Endothelial cell of umbilical vein (primary cell): Measurements from ENCODE around the gene ZCWPW1.
"Not testable (repeated sequence)": the region's sequence is repeated elsewhere in the genome, so short reads cannot be mapped to it uniquely, and the experiment has no call there.

Experiments
- TF ChIP-seq, protein P1 (sequence below), 2 donors: IDR thresholded peaks; 1 replicate in 1 of 2; 2 replicates in 1 of 2; pipeline ENCODE4 v1.5.1; 2011; ENCODE audit warnings: low read length in 2 of 2, mild to moderate bottlenecking in 2 of 2, moderate library complexity in 2 of 2, control low read depth in 1 of 2, inconsistent platforms in 1 of 2, low read depth in 1 of 2; ENCODE audit not compliant: insufficient read depth in 1 of 2; ENCODE audit errors: extremely low read depth in 1 of 2
- TF ChIP-seq, protein P2 (sequence below): IDR thresholded peaks from 2 replicates; pipeline ENCODE4 v1.6.1; 2011; ENCODE audit not compliant: insufficient read depth, insufficient read length

DNA sequence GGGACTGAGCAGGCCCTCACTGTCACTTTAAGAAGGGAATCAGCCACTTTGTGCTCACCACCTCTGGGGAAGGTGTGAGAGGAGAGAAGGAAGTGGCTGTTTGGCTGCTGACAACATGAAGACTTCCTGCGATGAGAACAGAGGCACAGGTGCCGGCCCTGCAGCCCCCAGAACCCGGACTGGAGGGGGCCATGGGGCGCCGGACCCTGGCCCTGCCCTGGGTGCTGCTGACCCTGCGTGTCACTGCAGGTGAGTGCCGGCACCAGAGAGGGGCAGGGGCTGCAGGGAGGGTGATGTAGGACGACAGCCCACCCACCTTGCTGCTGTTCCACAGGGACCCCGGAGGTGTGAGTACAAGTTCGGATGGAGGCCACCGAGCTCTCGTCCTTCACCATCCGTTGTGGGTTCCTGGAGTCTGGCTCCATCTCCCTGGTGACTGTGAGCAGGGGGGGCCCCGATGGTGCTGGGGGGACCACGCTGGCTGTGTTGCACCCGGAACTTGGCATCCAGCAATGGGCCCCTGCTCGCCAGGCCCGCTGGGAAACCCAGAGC is 76.2 kb downstream of the ZCWPW1 start:
- TF ChIP-seq, protein P1, sequence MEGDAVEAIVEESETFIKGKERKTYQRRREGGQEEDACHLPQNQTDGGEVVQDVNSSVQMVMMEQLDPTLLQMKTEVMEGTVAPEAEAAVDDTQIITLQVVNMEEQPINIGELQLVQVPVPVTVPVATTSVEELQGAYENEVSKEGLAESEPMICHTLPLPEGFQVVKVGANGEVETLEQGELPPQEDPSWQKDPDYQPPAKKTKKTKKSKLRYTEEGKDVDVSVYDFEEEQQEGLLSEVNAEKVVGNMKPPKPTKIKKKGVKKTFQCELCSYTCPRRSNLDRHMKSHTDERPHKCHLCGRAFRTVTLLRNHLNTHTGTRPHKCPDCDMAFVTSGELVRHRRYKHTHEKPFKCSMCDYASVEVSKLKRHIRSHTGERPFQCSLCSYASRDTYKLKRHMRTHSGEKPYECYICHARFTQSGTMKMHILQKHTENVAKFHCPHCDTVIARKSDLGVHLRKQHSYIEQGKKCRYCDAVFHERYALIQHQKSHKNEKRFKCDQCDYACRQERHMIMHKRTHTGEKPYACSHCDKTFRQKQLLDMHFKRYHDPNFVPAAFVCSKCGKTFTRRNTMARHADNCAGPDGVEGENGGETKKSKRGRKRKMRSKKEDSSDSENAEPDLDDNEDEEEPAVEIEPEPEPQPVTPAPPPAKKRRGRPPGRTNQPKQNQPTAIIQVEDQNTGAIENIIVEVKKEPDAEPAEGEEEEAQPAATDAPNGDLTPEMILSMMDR (IDR thresholded peaks at IDR 0.05; ENCODE audit: extremely low read depth in 1 of 2, insufficient read depth in 1 of 2, low read depth in 1 of 2, low read length in 2 of 2) = not testable (repeated sequence)
- TF ChIP-seq, protein P2, sequence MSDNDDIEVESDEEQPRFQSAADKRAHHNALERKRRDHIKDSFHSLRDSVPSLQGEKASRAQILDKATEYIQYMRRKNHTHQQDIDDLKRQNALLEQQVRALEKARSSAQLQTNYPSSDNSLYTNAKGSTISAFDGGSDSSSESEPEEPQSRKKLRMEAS = not testable (repeated sequence)
